Measurements from ENCODE around the gene RING1.

The RING1 gene

GRCh38 chr6:33178755-33179475 is 29.4 kb upstream of the RING1 start:
- no peak for DNase-seq (ENCODE audit: low read depth in 2 of 2)
- H3K4me3 ChIP-seq (replicated peaks in 1 of 2; ENCODE audit: low read depth in 2 of 2, low read length in 2 of 2): no peak overlapping the region
- no peak for TF ChIP-seq CTCF (IDR thresholded peaks at IDR 0.05; ENCODE audit: low read depth, low read length)

- no peak overlapping the region for H3K4me3 ChIP-seq (replicated peaks in 1 of 2; ENCODE audit: low read depth in 2 of 2, low read length in 2 of 2)
- TF ChIP-seq CTCF (IDR thresholded peaks at IDR 0.05; ENCODE audit: low read depth, low read length): no peak
- no peak for DNase-seq (ENCODE audit: low read depth in 2 of 2)
These were observed 27.2 kb upstream of the RING1 start for GRCh38 chr6:33181141-33181540.

- H3K4me3 ChIP-seq (replicated peaks in 1 of 2; ENCODE audit: low read depth in 2 of 2, low read length in 2 of 2): no peak overlapping the region
- TF ChIP-seq CTCF (IDR thresholded peaks at IDR 0.05; ENCODE audit: low read depth, low read length): no peak
- no peak for DNase-seq (ENCODE audit: low read depth in 2 of 2)
These were observed 25.1 kb upstream of the RING1 start for GRCh38 chr6:33183071-33183683.

GRCh38 chr6:33185190-33185589 is 23.1 kb upstream of the RING1 start:
- DNase-seq (ENCODE audit: low read depth in 2 of 2): no peak
- no peak overlapping the region for H3K4me3 ChIP-seq (replicated peaks in 1 of 2; ENCODE audit: low read depth in 2 of 2, low read length in 2 of 2)
- TF ChIP-seq CTCF (IDR thresholded peaks at IDR 0.05; ENCODE audit: low read depth, low read length): no peak

- H3K4me3 ChIP-seq (replicated peaks in 1 of 2; ENCODE audit: low read depth in 2 of 2, low read length in 2 of 2): no peak overlapping the region
- TF ChIP-seq CTCF (IDR thresholded peaks at IDR 0.05; ENCODE audit: low read depth, low read length): no peak
- DNase-seq (ENCODE audit: low read depth in 2 of 2): no peak
These were observed 22.6 kb upstream of the RING1 start for GRCh38 chr6:33185654-33186187.

- TF ChIP-seq CTCF (IDR thresholded peaks at IDR 0.05; ENCODE audit: low read depth, low read length): no peak
- no peak overlapping the region for H3K4me3 ChIP-seq (replicated peaks in 1 of 2; ENCODE audit: low read depth in 2 of 2, low read length in 2 of 2)
- no peak for DNase-seq (ENCODE audit: low read depth in 2 of 2)
These were observed 20.5 kb upstream of the RING1 start for GRCh38 chr6:33187809-33188208.

Data from cardiac fibroblast (primary cell).